Spleen (tissue), 11 donors: ENCODE results near the gene ERC2. TPM values are rescaled to one million over a fixed set of nuclear protein-coding genes. Genes with fewer than 3 reads are reported as not detected.

Experiments used
- DNase-seq: peaks from one replicate; pipeline ENCODE4 v3.0.0-alpha.2; 2020
- H3K27ac ChIP-seq, 8 donors: fragments of 200-600 bp; sonication (generic) in 7 of 8; 1 replicate in 4 of 8; 2 replicates in 4 of 8; pipeline versions ENCODE4 v1.5.0 to v1.8.0; 2016 to 2021; ENCODE audit warnings: inconsistent platforms in 4 of 8, mild to moderate bottlenecking in 4 of 8, moderate library complexity in 1 of 8
- H3K27me3 ChIP-seq, 7 donors: fragments of 200-600 bp; sonication (generic) in 6 of 7; replicated peaks in 1 of 7; 1 replicate in 4 of 7; 2 replicates in 3 of 7; pipeline versions ENCODE4 v1.5.0 to v1.8.0; 2016 to 2021; ENCODE audit warnings: inconsistent platforms in 3 of 7, mild to moderate bottlenecking in 1 of 7
- H3K36me3 ChIP-seq, 6 donors: fragments of 200-600 bp; sonication (generic) in 5 of 6; 1 replicate in 4 of 6; 2 replicates in 2 of 6; pipeline versions ENCODE4 v1.5.0 to v1.8.0; 2016 to 2021; ENCODE audit warnings: inconsistent platforms in 2 of 6
- H3K4me1 ChIP-seq, 6 donors: fragments of 200-600 bp; sonication (generic) in 5 of 6; 1 replicate in 3 of 6; 2 replicates in 3 of 6; pipeline versions ENCODE4 v1.5.0 to v1.8.0; 2016 to 2021; ENCODE audit warnings: inconsistent platforms in 3 of 6
- H3K4me3 ChIP-seq, 8 donors: fragments of 200-600 bp; sonication (generic) in 7 of 8; 1 replicate in 4 of 8; 2 replicates in 4 of 8; pipeline versions ENCODE4 v1.5.0 to v1.8.0; 2016 to 2021; ENCODE audit warnings: inconsistent platforms in 4 of 8, mild to moderate bottlenecking in 4 of 8, moderate library complexity in 2 of 8
- H3K9me3 ChIP-seq, 8 donors: fragments of 200-600 bp; sonication (generic) in 7 of 8; 1 replicate in 4 of 8; 2 replicates in 4 of 8; pipeline versions ENCODE4 v1.5.0 to v1.8.0; 2016 to 2021; ENCODE audit warnings: inconsistent platforms in 4 of 8
- POLR2A ChIP-seq, 3 donors: fragments of 450-650 bp; IDR thresholded peaks; one replicate each; pipeline ENCODE4 v1.5.1; 2017; ENCODE audit warnings: antibody characterized with exemption in 3 of 3, mild to moderate bottlenecking in 1 of 3
- POLR2AphosphoS5 ChIP-seq, 3 donors: sonication (generic); formaldehyde crosslinking; IDR thresholded peaks; one replicate each; pipeline ENCODE4 v1.5.1; 2017; ENCODE audit warnings: antibody characterized with exemption in 3 of 3
- WGBS, 5 donors: extraction: QIAGEN DNeasy Blood & Tissue Kit in 3 of 5; methylation state at CpG; one replicate each; pipeline versions ENCODE4 v1.1.5 to v1.1.7; 2013 to 2018; 5-methylcytosine and 5-hydroxymethylcytosine counted together
- intact Hi-C: fragments of 100-400 bp; cut with DNase I; formaldehyde crosslinking; loops from one replicate; pipeline ENCODE4 v1.15.0; 2023; ENCODE audit warnings: low total_unique reads
- polyA plus RNA-seq, 3 donors: library from polyadenylated mRNA; stranded (reverse); fragments of 200-250 nt; gene quantifications; one replicate each; pipeline ENCODE4 v1.2.1, GENCODE V29; 2013
- total RNA-seq, 7 donors: library from RNA; depleted of rRNA in 3 of 7; stranded (reverse); fragments of >200 nt in 3 of 7; fragmentation: NEBNext Ultra II Directional in 4 of 7; extraction: Animal tissue kit (Norgen Biotek cat#: 25700) in 4 of 7; gene quantifications; one replicate each; pipeline versions ENCODE4 v1.1.0 to v1.2.1, GENCODE V29; 2016 to 2021
- TF ChIP-seq, protein P1 (sequence below), 11 experiments: fragments of 200-600 bp in 7 of 11; fragments of 450-650 bp in 4 of 11; sonication (generic) in 4 of 11; IDR thresholded peaks in 8 of 11; conservative IDR thresholded peaks in 3 of 11; 1 replicate in 7 of 11; 2 replicates in 4 of 11; pipeline versions ENCODE4 v1.4.0 to v1.8.0; 2016 to 2021; ENCODE audit warnings: antibody characterized with exemption in 11 of 11, inconsistent platforms in 4 of 11, mild to moderate bottlenecking in 1 of 11
- donor health status: healthy with polysubstance abuse.
- donor health status: DM: no; HTN: no; CAD: no; lungs with moderate emphysema.
- donor health status: DM: no; HTN: no; CAD: no.
- donor health status: Bipolar disorder and iron deficiency.
- donor health status: healthy.
- donor health status: DM: no; HTN: no; CAD: no.
- donor health status: DM: yes; HTN: yes; CAD: no.

The ERC2 gene
- total and polyA plus RNA-seq, 10 donors = 0.04 to 4.9 (median 0.39) TPM

DNA sequence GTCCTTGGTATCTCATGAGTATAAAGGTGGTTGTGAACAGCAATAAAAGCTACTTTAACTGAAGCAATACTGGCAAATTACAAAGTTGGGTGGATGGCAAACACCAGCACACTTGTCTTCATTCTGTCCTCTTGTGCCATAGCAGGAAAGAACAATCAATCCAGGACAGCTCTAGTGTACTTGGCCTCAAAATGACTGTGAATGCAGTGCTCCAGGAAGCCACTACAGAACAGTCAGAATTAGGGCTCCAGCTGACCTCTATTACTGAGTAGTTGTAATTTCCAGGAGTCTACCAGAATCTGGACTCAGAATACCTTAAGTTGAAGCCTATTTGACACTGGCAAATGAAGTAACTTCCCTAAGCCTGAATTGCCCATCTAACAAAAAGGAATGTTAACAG, 642.2 kb downstream of the ERC2 start:
- no peak for DNase-seq
- H3K4me1 ChIP-seq = no peaks in the 10 kb centered on the region
- intact Hi-C loops = no loop called here
- H3K27ac ChIP-seq = no peak overlapping the region
- no peaks in the 10 kb centered on the region for H3K27me3 ChIP-seq
- TF ChIP-seq POLR2AphosphoS5 (IDR thresholded peaks at IDR 0.05) (no peak), POLR2A (IDR thresholded peaks at IDR 0.05) (no peak)
- TF ChIP-seq, protein P1, sequence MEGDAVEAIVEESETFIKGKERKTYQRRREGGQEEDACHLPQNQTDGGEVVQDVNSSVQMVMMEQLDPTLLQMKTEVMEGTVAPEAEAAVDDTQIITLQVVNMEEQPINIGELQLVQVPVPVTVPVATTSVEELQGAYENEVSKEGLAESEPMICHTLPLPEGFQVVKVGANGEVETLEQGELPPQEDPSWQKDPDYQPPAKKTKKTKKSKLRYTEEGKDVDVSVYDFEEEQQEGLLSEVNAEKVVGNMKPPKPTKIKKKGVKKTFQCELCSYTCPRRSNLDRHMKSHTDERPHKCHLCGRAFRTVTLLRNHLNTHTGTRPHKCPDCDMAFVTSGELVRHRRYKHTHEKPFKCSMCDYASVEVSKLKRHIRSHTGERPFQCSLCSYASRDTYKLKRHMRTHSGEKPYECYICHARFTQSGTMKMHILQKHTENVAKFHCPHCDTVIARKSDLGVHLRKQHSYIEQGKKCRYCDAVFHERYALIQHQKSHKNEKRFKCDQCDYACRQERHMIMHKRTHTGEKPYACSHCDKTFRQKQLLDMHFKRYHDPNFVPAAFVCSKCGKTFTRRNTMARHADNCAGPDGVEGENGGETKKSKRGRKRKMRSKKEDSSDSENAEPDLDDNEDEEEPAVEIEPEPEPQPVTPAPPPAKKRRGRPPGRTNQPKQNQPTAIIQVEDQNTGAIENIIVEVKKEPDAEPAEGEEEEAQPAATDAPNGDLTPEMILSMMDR (IDR thresholded peaks at IDR 0.05 in 8 of 11, conservative IDR thresholded peaks at IDR 0.05 in 3 of 11) = no peak
- H3K36me3 ChIP-seq = no peaks in the 10 kb centered on the region
- H3K4me3 ChIP-seq = no peak overlapping the region
- H3K9me3 ChIP-seq = peaks cover 0 to 5% (median 0%) of the 10 kb centered on the region in 8 donors

DNA sequence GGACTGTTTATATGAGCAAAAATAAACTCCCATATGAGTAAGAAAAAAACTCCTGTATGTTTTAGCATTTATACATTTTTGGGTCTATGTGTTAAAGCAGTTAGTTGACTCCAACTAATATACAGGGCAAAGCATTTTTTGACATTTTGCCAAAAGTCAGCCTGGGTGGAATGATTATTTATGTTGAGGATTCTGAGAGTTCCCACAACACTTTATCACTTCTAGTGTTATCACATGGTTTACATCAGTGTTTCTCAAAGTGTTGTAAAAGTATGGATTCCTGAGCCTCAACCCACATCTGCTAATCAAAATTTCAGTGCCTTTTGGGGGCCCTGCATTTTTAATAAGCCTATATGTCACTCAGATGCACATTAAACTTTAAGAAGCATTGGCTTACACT, 643.9 kb downstream of the ERC2 start:
- Histone ChIP-seq H3K9me3 (no peaks in the 10 kb centered on the region), H3K4me1 (no peaks in the 10 kb centered on the region), H3K4me3 (no peak overlapping the region), H3K36me3 (no peaks in the 10 kb centered on the region), H3K27ac (no peak overlapping the region), H3K27me3 (no peaks in the 10 kb centered on the region)
- DNase-seq = no peak
- intact Hi-C loops = no loop called here
- no peak for TF ChIP-seq POLR2A (IDR thresholded peaks at IDR 0.05)
- TF ChIP-seq, protein P1 (IDR thresholded peaks at IDR 0.05 in 8 of 11, conservative IDR thresholded peaks at IDR 0.05 in 3 of 11) = no peak
- TF ChIP-seq POLR2AphosphoS5 (IDR thresholded peaks at IDR 0.05) = no peak

DNA sequence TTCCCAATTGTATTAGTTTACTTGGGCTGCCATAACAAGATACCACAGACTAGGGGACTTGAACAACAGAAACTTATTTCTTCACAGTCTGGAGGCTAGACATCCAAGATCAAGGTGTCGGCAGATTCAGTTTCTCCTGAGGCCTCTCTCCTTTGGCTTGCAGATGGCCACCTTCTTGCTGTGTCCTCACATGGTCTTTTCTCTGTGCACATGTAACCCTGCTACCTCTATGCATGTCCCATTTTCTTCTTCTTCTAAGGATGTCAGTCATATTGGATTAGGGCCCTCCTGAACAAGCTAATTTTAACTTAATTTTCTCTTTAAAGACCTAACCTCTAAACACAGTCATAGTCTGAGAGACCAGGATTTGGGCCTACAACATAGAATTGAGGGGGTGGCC, 644.4 kb downstream of the ERC2 start:
- Histone ChIP-seq H3K4me1 (no peaks in the 10 kb centered on the region), H3K4me3 (no peak overlapping the region), H3K27ac (no peak overlapping the region), H3K27me3 (no peaks in the 10 kb centered on the region), H3K9me3 (no peaks in the 10 kb centered on the region), H3K36me3 (no peaks in the 10 kb centered on the region)
- TF ChIP-seq POLR2A (IDR thresholded peaks at IDR 0.05) (no peak), POLR2AphosphoS5 (IDR thresholded peaks at IDR 0.05) (no peak)
- TF ChIP-seq, protein P1 (IDR thresholded peaks at IDR 0.05 in 8 of 11, conservative IDR thresholded peaks at IDR 0.05 in 3 of 11) = no peak
- intact Hi-C loops = no loop called here
- 90 to 100% (median 96%) methylated on average over 1 of the region's 1 CpG for WGBS, 5 donors
- no peak for DNase-seq

DNA sequence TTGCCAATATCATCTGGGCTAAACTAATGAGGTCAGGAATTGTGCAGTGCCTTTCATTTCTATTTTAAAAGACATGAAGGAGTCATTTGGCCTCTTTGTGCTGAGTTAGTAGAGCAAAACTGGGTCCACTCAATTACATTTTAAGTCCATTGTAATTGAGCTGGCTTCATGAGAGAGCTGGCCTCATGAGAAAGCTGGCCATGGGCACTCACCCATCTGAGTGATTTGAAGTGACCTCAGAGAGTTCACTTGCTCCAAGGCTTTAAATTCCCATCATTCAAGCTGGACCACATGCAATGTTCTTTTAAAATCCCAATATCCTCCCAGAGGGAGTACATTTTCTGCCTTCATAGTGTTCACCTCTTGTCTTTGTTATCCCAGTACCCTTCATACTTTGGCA, 645.3 kb downstream of the ERC2 start:
- H3K4me1 ChIP-seq = no peaks in the 10 kb centered on the region
- no peak overlapping the region for H3K4me3 ChIP-seq
- no peak for TF ChIP-seq POLR2AphosphoS5 (IDR thresholded peaks at IDR 0.05)
- TF ChIP-seq, protein P1 (IDR thresholded peaks at IDR 0.05 in 8 of 11, conservative IDR thresholded peaks at IDR 0.05 in 3 of 11) = no peak
- no peak for TF ChIP-seq POLR2A (IDR thresholded peaks at IDR 0.05)
- intact Hi-C loops = no loop called here
- DNase-seq = no peak
- no peaks in the 10 kb centered on the region for H3K36me3 ChIP-seq
- no peaks in the 10 kb centered on the region for H3K27me3 ChIP-seq
- no peak overlapping the region for H3K27ac ChIP-seq
- H3K9me3 ChIP-seq = no peaks in the 10 kb centered on the region
